Endothelial cell of umbilical vein (primary cell): Measurements from ENCODE around the gene HNRNPH2. TPM values are rescaled to one million over a fixed set of nuclear protein-coding genes. Genes with fewer than 3 reads are reported as not detected.

Experiments used
- BruUV-seq: library from RNA; stranded (reverse); fragments of 400-500 nt; replicated peaks from 2 replicates; lab custom pipeline; 2021; lab: Mats Ljungman, UMichigan
- CTCF ChIA-PET: fragments of 300-600, 350-600 bp; sonication (Branson Sonifier 250); formaldehyde crosslinking; loops from one replicate; lab custom pipeline; 2021; ENCODE audit warnings: antibody characterized with exemption, inconsistent platforms; lab: Charles Lee
- POLR2A ChIA-PET: fragments of 300-600, 350-600 bp; sonication (Branson Sonifier 250); formaldehyde crosslinking; loops from one replicate; lab custom pipeline; 2021; ENCODE audit warnings: antibody characterized with exemption, inconsistent platforms; lab: Charles Lee
- DNase-seq: peaks from one replicate; pipeline ENCODE4 v3.0.0-alpha.2; 2011; ENCODE audit warnings: low read depth, low spot score
- FAIRE-seq: peaks from 2 replicates; lab custom pipeline; 2011; peaks lifted over from hg19 to GRCh38; lab: Jason Lieb, UNC
- H2AFZ ChIP-seq: 2 replicates; pipeline ENCODE4 v1.6.0; 2012; ENCODE audit warnings: low read depth, low read length, control low read depth, inconsistent platforms
- H3K27ac ChIP-seq: 2 replicates; pipeline ENCODE4 v1.5.1; 2011; ENCODE audit warnings: low read depth, mild to moderate bottlenecking, control low read depth, low read length, moderate library complexity; ENCODE audit not compliant: insufficient read depth
- H3K27me3 ChIP-seq, 2 experiments: 2 replicates each; pipeline versions ENCODE4 v1.6.0 to v1.6.1; 2011; ENCODE audit warnings: low read length in 2 of 2, mixed read lengths in 1 of 2; ENCODE audit not compliant: control insufficient read depth in 2 of 2, insufficient read depth in 2 of 2
- H3K36me3 ChIP-seq, 2 experiments: 2 replicates in 1 of 2; 3 replicates in 1 of 2; pipeline ENCODE4 v1.5.1; 2011; ENCODE audit warnings: low read length in 2 of 2, mild to moderate bottlenecking in 1 of 2, moderate library complexity in 1 of 2; ENCODE audit not compliant: control insufficient read depth in 2 of 2, insufficient read depth in 2 of 2; ENCODE audit errors: extremely low read depth in 1 of 2
- H3K4me1 ChIP-seq: 3 replicates; pipeline ENCODE4 v1.5.1; 2011; ENCODE audit warnings: mild to moderate bottlenecking, low read length; ENCODE audit not compliant: control insufficient read depth, insufficient read depth; ENCODE audit errors: extremely low read depth
- H3K4me2 ChIP-seq: 2 replicates; pipeline ENCODE4 v1.6.1; 2011; ENCODE audit warnings: low read length, control low read depth, mixed read lengths; ENCODE audit not compliant: insufficient read depth
- H3K4me3 ChIP-seq, 3 experiments: fragments of 200-600 bp in 1 of 3; sonication (generic), shearing (Covaris generic) in 1 of 3; replicated peaks in 1 of 3; 2 replicates each; pipeline ENCODE4 v1.5.1; 2011 to 2016; ENCODE audit warnings: control low read depth in 3 of 3, low read length in 3 of 3, mild to moderate bottlenecking in 2 of 3, inconsistent platforms in 1 of 3, low read depth in 1 of 3, moderate library complexity in 1 of 3; ENCODE audit not compliant: insufficient read depth in 1 of 3
- H3K79me2 ChIP-seq: 2 replicates; pipeline ENCODE4 v1.6.0; 2012; ENCODE audit warnings: low read length, inconsistent platforms; ENCODE audit not compliant: control insufficient read depth, insufficient read depth
- H3K9ac ChIP-seq: replicated peaks from 2 replicates; pipeline ENCODE3; 2011; ENCODE audit warnings: low read length, control low read depth; ENCODE audit not compliant: insufficient read depth; ENCODE audit errors: extremely low read depth
- H3K9me1 ChIP-seq: replicated peaks from 3 replicates; pipeline ENCODE4 v1.6.0; 2011; ENCODE audit warnings: mild to moderate bottlenecking, low read length; ENCODE audit not compliant: control insufficient read depth, insufficient read depth; ENCODE audit errors: extremely low read depth
- H3K9me3 ChIP-seq: replicated peaks from 2 replicates; pipeline ENCODE4 v1.5.1; 2012; ENCODE audit warnings: low read length, inconsistent platforms; ENCODE audit not compliant: control insufficient read depth, insufficient read depth
- H4K20me1 ChIP-seq: replicated peaks from 2 replicates; pipeline ENCODE3; 2011; ENCODE audit warnings: mild to moderate bottlenecking, low read length; ENCODE audit not compliant: control insufficient read depth, insufficient read depth; ENCODE audit errors: extremely low read depth
- EZH2 ChIP-seq: IDR thresholded peaks from 2 replicates; pipeline ENCODE4 v1.6.1; 2012; ENCODE audit warnings: borderline replicate concordance, low read depth, mild to moderate bottlenecking, moderate library complexity, low read length, inconsistent platforms; ENCODE audit not compliant: severe bottlenecking
- FOS ChIP-seq: IDR thresholded peaks from 2 replicates; pipeline ENCODE4 v1.6.1; 2011; ENCODE audit warnings: mild to moderate bottlenecking, low read length, moderate library complexity, borderline replicate concordance; ENCODE audit not compliant: insufficient read depth
- GATA2 ChIP-seq: IDR thresholded peaks from 2 replicates; pipeline ENCODE4 v1.7.0; 2011; ENCODE audit warnings: low read depth, mild to moderate bottlenecking, moderate library complexity, mixed read lengths, low read length; ENCODE audit not compliant: insufficient read length, insufficient read depth
- JUN ChIP-seq: IDR thresholded peaks from 2 replicates; pipeline ENCODE4 v1.6.1; 2011; ENCODE audit warnings: borderline replicate concordance, low read depth; ENCODE audit not compliant: insufficient read length, insufficient read depth
- MAX ChIP-seq: IDR thresholded peaks from 2 replicates; pipeline ENCODE4 v1.6.1; 2011; ENCODE audit not compliant: insufficient read depth, insufficient read length
- MYC ChIP-seq: IDR thresholded peaks from one replicate; pipeline ENCODE4 v1.6.1; 2011; ENCODE audit warnings: mild to moderate bottlenecking, low read depth, low read length
- POLR2A ChIP-seq: IDR thresholded peaks from 2 replicates; pipeline ENCODE4 v1.6.1; 2012; ENCODE audit warnings: low read depth, mild to moderate bottlenecking, control low read depth, low read length
- POLR2AphosphoS5 ChIP-seq: IDR thresholded peaks from 2 replicates; pipeline ENCODE4 v1.6.1; 2012; ENCODE audit warnings: low read depth, mild to moderate bottlenecking, control low read depth, low read length, moderate library complexity; ENCODE audit not compliant: insufficient read depth
- dilution Hi-C: fragments of 300-500 bp; cut with MboI; formaldehyde crosslinking; loops from one replicate; pipeline ENCODE4 v1.15.0; 2019; ENCODE audit warnings: low sequenced_read_pairs; ENCODE audit not compliant: extremely low pct_ligation_motif_present
- intact Hi-C: fragments of 100-400 bp; cut with micrococcal nuclease; formaldehyde crosslinking; loops from one replicate; pipeline ENCODE4 v1.10.0; 2022
- polyA plus RNA-seq, 4 experiments: library from polyadenylated mRNA; depleted of rRNA in 3 of 4; stranded (reverse) in 3 of 4; unstranded in 1 of 4; fragments of >200 nt; gene quantifications; 2 replicates each; pipeline versions ENCODE4 v1.2.1 to v1.2.3, GENCODE V29; 2011 to 2012; ENCODE audit warnings: missing spikeins in 1 of 4
- total RNA-seq: library from RNA; stranded (reverse); gene quantifications from 2 replicates; pipeline ENCODE4 v1.2.3, GENCODE V29; 2021
- TF ChIP-seq, protein P1 (sequence below), 2 donors: IDR thresholded peaks; 1 replicate in 1 of 2; 2 replicates in 1 of 2; pipeline ENCODE4 v1.5.1; 2011; ENCODE audit warnings: low read length in 2 of 2, mild to moderate bottlenecking in 2 of 2, moderate library complexity in 2 of 2, control low read depth in 1 of 2, inconsistent platforms in 1 of 2, low read depth in 1 of 2; ENCODE audit not compliant: insufficient read depth in 1 of 2; ENCODE audit errors: extremely low read depth in 1 of 2

HNRNPH2 gene
- total and polyA plus RNA-seq, 2 donors (not counting 3 experiments of a cell fraction or from before 2014, with no cell fraction given) = 29.3 to 59.1 TPM

DNA sequence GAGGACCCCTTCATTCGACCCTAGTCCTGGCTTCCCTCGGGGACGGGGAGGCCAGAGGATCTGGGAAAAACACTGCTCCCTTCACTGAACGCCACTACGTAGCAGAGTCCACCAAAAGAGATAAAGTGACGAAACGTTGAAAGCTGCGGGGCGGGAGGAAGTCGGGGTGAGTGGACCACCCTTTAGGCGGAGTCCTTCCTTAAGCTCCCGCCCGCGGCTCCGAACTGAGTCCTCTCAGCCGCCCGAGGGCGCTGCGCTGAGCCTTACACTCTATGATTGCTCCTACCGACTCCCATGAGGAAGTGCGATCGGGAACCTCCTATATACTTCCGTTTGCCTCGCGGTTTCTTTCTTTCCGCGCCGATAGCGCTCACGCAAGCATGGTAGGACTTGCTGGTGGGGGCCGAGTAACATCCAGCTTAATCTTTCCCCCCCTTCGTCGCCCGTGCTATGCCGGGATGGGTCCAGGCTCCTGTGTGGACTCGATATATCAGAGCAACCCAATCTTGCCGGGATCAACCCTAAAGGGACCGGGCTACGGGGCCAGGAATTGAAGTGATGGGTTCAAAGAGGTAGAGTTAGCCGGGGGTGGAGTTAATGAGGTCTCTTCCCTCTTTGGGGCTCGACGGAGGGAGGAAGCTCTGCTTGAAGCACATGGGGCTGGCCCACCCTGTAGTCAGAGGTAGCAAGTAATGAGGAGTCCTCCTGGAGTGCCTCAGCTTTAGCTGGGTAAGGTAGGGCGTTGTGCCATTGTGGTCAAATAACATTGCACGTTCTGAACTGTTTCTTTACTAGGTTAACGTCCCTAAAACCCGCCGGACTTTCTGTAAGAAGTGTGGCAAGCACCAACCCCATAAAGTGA lies 17.1 kb upstream of the HNRNPH2 start, which contains the start of gene RPL36A:
Gene RPL36A (plus strand): TSS at position 348 of the 862 bp plus-strand sequence. CDS start 33 bp downstream, at position 381.
- ChIA-PET POLR2A (interaction anchor here (0.6 to 1.4 kb wide), 6 partner anchors 11 to 159 kb away, joined by 3 to 14 read pairs (median 3); partner anchors contain the start of genes ARMCX1 and TIMM8A), CTCF (interaction anchor here (0.6 to 2.2 kb wide), 6 partner anchors 13 to 42 kb away, joined by 3 to 6 read pairs (median 4); partner anchors contain the start of genes GLA and TIMM8A)
- FAIRE-seq (peak; percentile 82), DNase-seq (peak; percentile 91)
- TF ChIP-seq FOS (no peak), MAX (peak; percentile 12), JUN (no peak), GATA2 (no peak), POLR2A (peak; percentile 96), POLR2AphosphoS5 (peak; percentile 91), EZH2 (no peak), MYC (no peak)
- TF ChIP-seq, protein P1, sequence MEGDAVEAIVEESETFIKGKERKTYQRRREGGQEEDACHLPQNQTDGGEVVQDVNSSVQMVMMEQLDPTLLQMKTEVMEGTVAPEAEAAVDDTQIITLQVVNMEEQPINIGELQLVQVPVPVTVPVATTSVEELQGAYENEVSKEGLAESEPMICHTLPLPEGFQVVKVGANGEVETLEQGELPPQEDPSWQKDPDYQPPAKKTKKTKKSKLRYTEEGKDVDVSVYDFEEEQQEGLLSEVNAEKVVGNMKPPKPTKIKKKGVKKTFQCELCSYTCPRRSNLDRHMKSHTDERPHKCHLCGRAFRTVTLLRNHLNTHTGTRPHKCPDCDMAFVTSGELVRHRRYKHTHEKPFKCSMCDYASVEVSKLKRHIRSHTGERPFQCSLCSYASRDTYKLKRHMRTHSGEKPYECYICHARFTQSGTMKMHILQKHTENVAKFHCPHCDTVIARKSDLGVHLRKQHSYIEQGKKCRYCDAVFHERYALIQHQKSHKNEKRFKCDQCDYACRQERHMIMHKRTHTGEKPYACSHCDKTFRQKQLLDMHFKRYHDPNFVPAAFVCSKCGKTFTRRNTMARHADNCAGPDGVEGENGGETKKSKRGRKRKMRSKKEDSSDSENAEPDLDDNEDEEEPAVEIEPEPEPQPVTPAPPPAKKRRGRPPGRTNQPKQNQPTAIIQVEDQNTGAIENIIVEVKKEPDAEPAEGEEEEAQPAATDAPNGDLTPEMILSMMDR (IDR thresholded peaks at IDR 0.05; ENCODE audit: extremely low read depth in 1 of 2, insufficient read depth in 1 of 2, low read depth in 1 of 2, low read length in 2 of 2) = peak; percentile 68 to 73
- Histone ChIP-seq H3K4me2 (peak within 1 kb of the TSS; percentile 96), H3K36me3 (no peaks in the 10 kb centered on the region), H4K20me1 (no peaks in the 10 kb centered on the region), H3K79me2 (peaks cover 29% of the 10 kb centered on the region), H3K27me3 (no peaks in the 10 kb centered on the region), H2AFZ (peak within 1 kb of the TSS; percentile 82), H3K27ac (peak within 1 kb of the TSS; percentile 84), H3K9ac (peak within 1 kb of the TSS; percentile 96), H3K9me3 (no peaks in the 10 kb centered on the region), H3K4me1 (peaks cover 19% of the 10 kb centered on the region), H3K9me1 (no peaks in the 10 kb centered on the region), H3K4me3 (peak within 1 kb of the TSS; percentile 61 to 92 (median 87))
- dilution Hi-C loops = no loop called here
- intact Hi-C loops = loop anchor here (1.0 to 5.0 kb wide), 3 partner anchors 17 to 749 kb away; partner anchors contain the start of genes HNRNPH2, SRPX2 and TIMM8A
- TSS peak; percentile 68 for BruUV-seq
